Memory B cell (primary cell): ENCODE data around the gene ARF3.

Experiments used
- ATAC-seq: fragments of 150-1000 bp; cut with Tn5 transposase; 2 replicates; pipeline ENCODE4 v1.10.0; 2021; ENCODE audit warnings: low read depth, mild to moderate bottlenecking, moderate library complexity
- DNase-seq, 2 donors: peaks; one replicate each; pipeline ENCODE4 v3.0.0; 2022; ENCODE audit warnings: low spot score in 2 of 2
- H3K27ac Mint-ChIP-seq: one replicate; pipeline ENCODE4 v1.8.0; 2022; ENCODE audit warnings: mild to moderate bottlenecking, moderate library complexity, mixed read lengths
- H3K27me3 Mint-ChIP-seq: one replicate; pipeline ENCODE4 v1.8.0; 2022; ENCODE audit warnings: mixed read lengths
- H3K36me3 Mint-ChIP-seq: one replicate; pipeline ENCODE4 v1.8.0; 2022; ENCODE audit warnings: mild to moderate bottlenecking, mixed read lengths
- H3K4me1 Mint-ChIP-seq: one replicate; pipeline ENCODE4 v1.8.0; 2022; ENCODE audit warnings: mixed read lengths
- H3K4me3 Mint-ChIP-seq: one replicate; pipeline ENCODE4 v1.8.0; 2022; ENCODE audit warnings: mild to moderate bottlenecking, moderate library complexity, mixed read lengths
- H3K9me3 Mint-ChIP-seq: one replicate; pipeline ENCODE4 v1.8.0; 2022; ENCODE audit warnings: mixed read lengths

ARF3 gene

DNA sequence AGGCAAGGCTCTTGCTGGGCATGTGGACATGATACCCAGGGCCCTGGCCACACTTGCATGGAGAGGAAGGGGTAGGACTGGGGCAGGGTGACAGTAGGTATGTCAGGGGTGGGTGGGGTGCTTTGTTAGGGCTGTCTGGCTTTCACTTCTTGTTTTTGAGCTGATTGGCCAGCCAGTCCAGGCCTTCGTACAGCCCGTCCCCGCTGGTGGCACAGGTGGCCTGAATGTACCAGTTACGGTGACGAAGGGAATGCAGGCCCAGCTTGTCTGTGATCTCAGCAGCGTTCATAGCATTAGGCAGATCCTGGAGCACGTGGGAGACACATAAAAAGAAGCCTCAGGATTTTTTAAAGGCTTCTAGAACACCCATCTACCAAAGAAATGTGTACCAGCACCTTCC lies 18.5 kb downstream of the ARF3 start:
- DNase-seq (peak in 1 of 2 donors; percentile 40), ATAC-seq (peak; percentile 97)

DNA sequence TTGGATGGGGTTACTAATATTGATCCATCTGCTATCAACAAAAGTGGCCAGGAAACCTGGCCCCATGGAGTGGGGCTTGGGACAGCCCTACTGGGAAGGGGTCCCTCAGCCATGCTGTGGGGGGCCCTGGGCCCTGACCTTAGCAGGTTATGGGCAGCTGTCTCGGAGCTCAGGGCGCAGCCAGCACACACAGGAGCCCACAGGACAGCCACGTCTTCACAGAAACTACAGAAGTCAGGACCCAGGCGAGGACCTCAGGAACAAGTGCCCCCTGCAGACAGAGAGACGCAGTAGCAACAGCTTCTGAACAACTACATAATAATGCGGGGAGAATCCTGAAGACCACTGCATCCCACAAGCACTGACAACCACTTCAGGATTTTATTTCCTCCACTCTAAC lies 20.1 kb downstream of the ARF3 start:
- no peaks in the 10 kb centered on the region for H3K9me3 Mint-ChIP-seq
- H3K4me3 Mint-ChIP-seq: no peak overlapping the region
- no peak for DNase-seq
- H3K4me1 Mint-ChIP-seq: peaks cover 30% of the 10 kb centered on the region
- ATAC-seq: no peak
- H3K27me3 Mint-ChIP-seq: no peaks in the 10 kb centered on the region
- H3K27ac Mint-ChIP-seq: no peak overlapping the region
- H3K36me3 Mint-ChIP-seq: peaks cover 24% of the 10 kb centered on the region

More for the DNA sequence above, 18.5 kb downstream of the ARF3 start:
- H3K9me3 Mint-ChIP-seq: no peaks in the 10 kb centered on the region
- peak overlapping the region; percentile 83 for H3K27ac Mint-ChIP-seq
- peaks cover 33% of the 10 kb centered on the region for H3K4me1 Mint-ChIP-seq
- peaks cover 20% of the 10 kb centered on the region for H3K36me3 Mint-ChIP-seq
- H3K4me3 Mint-ChIP-seq: no peak overlapping the region
- no peaks in the 10 kb centered on the region for H3K27me3 Mint-ChIP-seq

DNA sequence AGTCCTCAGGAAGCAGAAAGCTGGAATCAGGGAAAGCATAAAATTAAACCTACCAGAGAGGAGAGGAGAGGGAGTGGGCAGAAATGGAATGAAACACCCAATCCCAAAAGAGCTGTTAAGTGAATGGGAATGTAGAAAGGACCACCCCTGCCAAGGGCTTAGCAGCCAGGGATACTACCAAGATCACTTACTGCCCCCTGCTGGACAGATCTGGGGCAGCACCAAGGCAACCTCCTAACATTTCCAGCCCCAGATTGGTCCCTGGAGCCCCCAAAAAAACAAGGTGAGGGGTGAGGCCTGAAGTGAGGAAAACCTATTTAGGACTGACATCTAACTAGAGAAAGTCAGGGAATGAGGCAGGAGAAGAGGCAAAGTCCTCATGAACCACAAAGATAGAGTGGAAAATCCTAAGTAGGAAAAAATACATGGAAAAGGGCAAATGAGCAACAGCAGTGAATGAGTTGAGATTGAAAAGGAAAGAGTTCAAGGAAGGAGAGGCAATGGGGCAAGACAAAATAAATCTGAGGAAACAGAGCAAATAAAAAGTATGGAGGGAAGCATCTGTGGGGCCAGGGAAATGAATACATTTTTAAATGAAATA lies 20.8 kb downstream of the ARF3 start:
- ATAC-seq (peak; percentile 47), DNase-seq (peak; percentile 82 to 84)
- peaks cover 24% of the 10 kb centered on the region for H3K36me3 Mint-ChIP-seq
- peaks cover 30% of the 10 kb centered on the region for H3K4me1 Mint-ChIP-seq
- no peaks in the 10 kb centered on the region for H3K9me3 Mint-ChIP-seq
- H3K27me3 Mint-ChIP-seq: no peaks in the 10 kb centered on the region
- H3K27ac Mint-ChIP-seq: peak overlapping the region; percentile 87
- H3K4me3 Mint-ChIP-seq: no peak overlapping the region

- Mint-ChIP-seq H3K4me3 (no peak overlapping the region), H3K27me3 (no peaks in the 10 kb centered on the region), H3K4me1 (peaks cover 24% of the 10 kb centered on the region), H3K27ac (no peak overlapping the region), H3K9me3 (no peaks in the 10 kb centered on the region), H3K36me3 (peaks cover 33% of the 10 kb centered on the region)
- DNase-seq: no peak
- no peak for ATAC-seq
Measured at GRCh38 chr12:48934312-48934706, 23.0 kb downstream of the ARF3 start.

- DNase-seq (no peak), ATAC-seq (no peak)
- H3K4me3 Mint-ChIP-seq: no peak overlapping the region
- H3K27ac Mint-ChIP-seq: no peak overlapping the region
- no peaks in the 10 kb centered on the region for H3K27me3 Mint-ChIP-seq
- peaks cover 19% of the 10 kb centered on the region for H3K4me1 Mint-ChIP-seq
- no peaks in the 10 kb centered on the region for H3K9me3 Mint-ChIP-seq
- H3K36me3 Mint-ChIP-seq: peaks cover 31% of the 10 kb centered on the region
Measured at GRCh38 chr12:48933664-48934311, 23.5 kb downstream of the ARF3 start.

DNA sequence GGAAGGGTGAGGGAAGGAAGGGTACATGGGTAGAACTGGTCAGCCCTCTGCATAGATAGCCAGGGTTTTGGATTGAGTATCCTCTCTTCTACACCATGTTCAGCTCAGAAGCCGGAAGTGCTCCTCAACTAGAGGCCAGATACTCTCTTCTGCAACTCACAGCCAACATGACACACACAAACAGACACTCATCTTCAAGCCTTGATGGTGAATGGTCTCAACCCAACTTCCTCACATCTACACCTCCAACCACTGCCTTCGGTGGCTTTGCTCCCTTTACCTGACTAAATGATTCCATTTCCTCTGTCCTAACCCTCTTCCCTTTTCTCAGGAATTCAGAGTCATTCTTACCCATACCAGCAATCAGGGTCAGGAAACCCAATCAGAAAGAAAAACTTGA lies 24.4 kb downstream of the ARF3 start:
- Mint-ChIP-seq H3K4me3 (no peak overlapping the region), H3K36me3 (peaks cover 31% of the 10 kb centered on the region), H3K27ac (no peak overlapping the region), H3K9me3 (no peaks in the 10 kb centered on the region), H3K27me3 (no peaks in the 10 kb centered on the region), H3K4me1 (peaks cover 13% of the 10 kb centered on the region)
- DNase-seq (no peak), ATAC-seq (no peak)

GRCh38 chr12:48930475-48930874 lies 26.8 kb downstream of the ARF3 start:
- no peaks in the 10 kb centered on the region for H3K27me3 Mint-ChIP-seq
- H3K4me3 Mint-ChIP-seq: no peak overlapping the region
- peaks cover 11% of the 10 kb centered on the region for H3K4me1 Mint-ChIP-seq
- no peak for ATAC-seq
- H3K27ac Mint-ChIP-seq: no peak overlapping the region
- no peaks in the 10 kb centered on the region for H3K9me3 Mint-ChIP-seq
- no peak for DNase-seq
- H3K36me3 Mint-ChIP-seq: peaks cover 28% of the 10 kb centered on the region

- no peak for ATAC-seq
- Mint-ChIP-seq H3K27ac (peak overlapping the region; percentile 77), H3K9me3 (no peaks in the 10 kb centered on the region), H3K4me3 (no peak overlapping the region), H3K36me3 (peaks cover 26% of the 10 kb centered on the region), H3K27me3 (no peaks in the 10 kb centered on the region), H3K4me1 (peaks cover 11% of the 10 kb centered on the region)
- no peak for DNase-seq
Measured at GRCh38 chr12:48929551-48929950, 27.7 kb downstream of the ARF3 start.

- Mint-ChIP-seq H3K27me3 (no peaks in the 10 kb centered on the region), H3K27ac (peak overlapping the region; percentile 3), H3K36me3 (peaks cover 17% of the 10 kb centered on the region), H3K4me1 (peaks cover 15% of the 10 kb centered on the region), H3K4me3 (peak overlapping the region; percentile 13), H3K9me3 (no peaks in the 10 kb centered on the region)
- ATAC-seq: no peak
- no peak for DNase-seq
Measured at GRCh38 chr12:48927261-48927660, 30.0 kb downstream of the ARF3 start.

DNA sequence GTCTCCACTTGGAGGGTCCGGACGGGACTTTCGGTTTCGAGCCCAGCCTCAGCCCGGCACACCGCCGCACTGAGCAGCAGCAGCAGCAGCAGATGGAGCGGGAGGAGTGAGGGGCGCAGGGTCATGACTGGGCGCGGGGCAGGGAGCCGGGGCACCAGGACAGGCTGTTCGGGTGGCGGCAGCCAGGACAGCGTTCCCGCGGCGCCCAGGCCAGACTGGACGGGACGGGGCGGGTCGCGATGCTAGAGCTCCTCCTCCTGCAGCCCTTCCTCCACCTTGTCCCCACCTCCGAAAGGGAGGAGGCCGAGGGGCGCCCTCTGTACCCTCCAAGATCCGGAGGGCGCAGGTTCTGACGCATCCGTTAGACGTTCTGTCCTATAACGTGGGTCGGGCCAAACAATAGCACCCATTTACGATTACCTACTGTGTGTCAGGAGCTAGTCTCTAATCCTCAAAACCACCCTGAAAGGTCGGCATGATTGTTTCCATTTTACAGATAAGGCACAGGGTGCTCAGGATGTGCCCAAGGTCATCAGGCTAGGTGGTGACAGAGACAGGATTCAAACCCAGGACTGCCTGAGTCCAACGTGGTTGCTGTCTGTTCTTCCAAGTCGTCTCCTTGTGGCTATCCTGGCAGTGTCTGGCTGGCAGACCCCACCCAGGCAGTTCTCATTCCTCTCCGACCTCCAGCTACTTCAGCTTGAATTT lies 31.8 kb downstream of the ARF3 start, which contains the start of gene FKBP11:
FKBP11 (minus strand) TSS at position 189 of the 708 bp plus-strand sequence; CDS start at position 125, 64 bp downstream.
- peak within 1 kb of the TSS; percentile 94 for H3K27ac Mint-ChIP-seq
- H3K36me3 Mint-ChIP-seq: peaks cover 14% of the 10 kb centered on the region
- no peaks in the 10 kb centered on the region for H3K27me3 Mint-ChIP-seq
- DNase-seq (peak; percentile 56 to 59), ATAC-seq (peak; percentile 75)
- peaks cover 11% of the 10 kb centered on the region for H3K4me1 Mint-ChIP-seq
- H3K4me3 Mint-ChIP-seq: peak within 1 kb of the TSS; percentile 93
- H3K9me3 Mint-ChIP-seq: no peaks in the 10 kb centered on the region

DNA sequence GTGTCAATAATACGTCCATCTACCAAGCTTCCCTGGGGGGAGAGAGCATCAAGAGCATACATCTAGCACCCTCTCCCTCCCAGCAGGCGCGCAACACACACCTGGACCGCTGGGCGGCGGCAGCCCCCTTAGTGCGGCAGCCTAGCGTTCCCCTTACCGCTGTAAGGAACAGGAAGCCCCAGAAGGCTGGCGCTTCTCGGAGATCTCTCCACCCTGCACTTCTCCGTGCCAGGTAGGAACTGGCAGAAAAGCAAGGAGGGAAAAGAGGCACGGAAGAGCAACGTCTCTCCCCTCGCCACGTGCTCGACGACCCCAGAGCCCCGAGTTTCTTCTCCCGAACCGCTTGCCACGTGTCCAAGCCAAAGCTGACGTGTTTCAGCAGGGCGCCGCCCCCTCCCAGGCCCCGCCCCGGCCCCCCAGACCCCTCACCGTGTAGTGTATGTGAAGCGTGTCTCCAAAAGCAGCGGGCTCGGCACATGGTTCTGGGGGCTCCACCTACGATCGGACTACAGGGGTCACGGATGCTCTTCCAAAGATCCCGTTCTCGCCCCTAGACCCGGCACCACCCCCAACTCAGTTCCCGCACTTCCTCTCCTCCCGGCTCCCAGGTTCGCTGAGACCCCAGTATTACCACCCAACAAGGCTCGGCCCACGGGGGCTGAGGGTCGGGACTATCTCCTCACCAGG lies 32.5 kb downstream of the ARF3 start:
- peak overlapping the region; percentile 93 for H3K4me3 Mint-ChIP-seq
- H3K27ac Mint-ChIP-seq: peak overlapping the region; percentile 94
- ATAC-seq: peak; percentile 84
- H3K36me3 Mint-ChIP-seq: peaks cover 10% of the 10 kb centered on the region
- H3K27me3 Mint-ChIP-seq: no peaks in the 10 kb centered on the region
- peak; percentile 72 for DNase-seq
- peaks cover 10% of the 10 kb centered on the region for H3K4me1 Mint-ChIP-seq
- H3K9me3 Mint-ChIP-seq: no peaks in the 10 kb centered on the region

GRCh38 chr12:48923117-48923516 lies 34.2 kb downstream of the ARF3 start:
- H3K4me3 Mint-ChIP-seq: no peak overlapping the region
- H3K27ac Mint-ChIP-seq: no peak overlapping the region
- H3K36me3 Mint-ChIP-seq: peaks cover 5% of the 10 kb centered on the region
- H3K4me1 Mint-ChIP-seq: peaks cover 16% of the 10 kb centered on the region
- no peaks in the 10 kb centered on the region for H3K27me3 Mint-ChIP-seq
- ATAC-seq (no peak), DNase-seq (no peak)
- no peaks in the 10 kb centered on the region for H3K9me3 Mint-ChIP-seq

GRCh38 chr12:48917857-48918537 lies 39.3 kb downstream of the ARF3 start:
- ATAC-seq: peak; percentile 74
- Mint-ChIP-seq H3K4me3 (peak overlapping the region; percentile 65), H3K36me3 (peaks cover 5% of the 10 kb centered on the region), H3K27me3 (no peaks in the 10 kb centered on the region), H3K4me1 (peaks cover 15% of the 10 kb centered on the region), H3K9me3 (no peaks in the 10 kb centered on the region), H3K27ac (peak overlapping the region; percentile 56)
- peak in 1 of 2 donors; percentile 15 for DNase-seq
